LNCaP clone FGC (cell line): ENCODE measurements around the gene CPAMD8.
"Not testable (repeated sequence)": the region's sequence is repeated elsewhere in the genome, so short reads cannot be mapped to it uniquely, and the experiment has no call there.

Experiments used
- DNase-seq: peaks from one replicate; pipeline ENCODE4 v3.0.0-alpha.2; 2011; ENCODE audit warnings: low read depth
- H3K4me3 ChIP-seq: 2 replicates; pipeline ENCODE4 v1.5.1; 2011; ENCODE audit warnings: mild to moderate bottlenecking, low read depth, low read length, control low read depth
- CTCF ChIP-seq: IDR thresholded peaks from 2 replicates; pipeline ENCODE4 v1.5.1; 2012; ENCODE audit warnings: mild to moderate bottlenecking; ENCODE audit not compliant: control insufficient read depth, insufficient read depth; ENCODE audit errors: extremely low read depth

Gene CPAMD8

GRCh38 chr19:17027535-17027975, 945 bp upstream of the CPAMD8 start:
- no peak for DNase-seq
- no peak overlapping the region for H3K4me3 ChIP-seq
- TF ChIP-seq CTCF, result no peak

GRCh38 chr19:17025991-17026658, 485 bp downstream of the CPAMD8 start:
- TF ChIP-seq CTCF, result no peak
- no peak for DNase-seq
- no peak overlapping the region for H3K4me3 ChIP-seq

- no peak for TF ChIP-seq CTCF
- H3K4me3 ChIP-seq, result no peak overlapping the region
- DNase-seq, result no peak
Observed at GRCh38 chr19:17025361-17025760, 1.2 kb downstream of the CPAMD8 start.

- not testable (repeated sequence) for H3K4me3 ChIP-seq, DNase-seq
Observed at GRCh38 chr19:17024941-17025340, 1.7 kb downstream of the CPAMD8 start.

GRCh38 chr19:17023805-17024204, 2.8 kb downstream of the CPAMD8 start:
- TF ChIP-seq CTCF, result no peak
- no peak for DNase-seq

GRCh38 chr19:17022738-17023137, 3.9 kb downstream of the CPAMD8 start:
- no peak overlapping the region for H3K4me3 ChIP-seq
- no peak for DNase-seq
- TF ChIP-seq CTCF, result no peak

More at GRCh38 chr19:17023805-17024204, 2.8 kb downstream of the CPAMD8 start:
- H3K4me3 ChIP-seq, result no peak overlapping the region

- no peak overlapping the region for H3K4me3 ChIP-seq
- DNase-seq, result no peak
- TF ChIP-seq CTCF, result no peak
Observed at GRCh38 chr19:17021793-17022590, 4.6 kb downstream of the CPAMD8 start.
